H9 (cell line): ENCODE results near the gene AP3D1. TPM values are rescaled to one million over a fixed set of nuclear protein-coding genes. Genes with fewer than 3 reads are reported as not detected.

Experiments used
- DNase-seq: peaks from one replicate; pipeline ENCODE4 v3.0.0-alpha.2; 2017
- H2AFZ ChIP-seq: one replicate; pipeline ENCODE4 v1.6.1; 2013; ENCODE audit warnings: mild to moderate bottlenecking, low read length, control low read depth, moderate library complexity
- H2AK5ac ChIP-seq: 2 replicates; pipeline ENCODE4 v1.6.1; 2013; ENCODE audit warnings: low read length, control low read depth, mixed read lengths; ENCODE audit not compliant: insufficient read length
- H2BK120ac ChIP-seq: one replicate; pipeline ENCODE4 v1.6.1; 2013; ENCODE audit warnings: low read depth, mild to moderate bottlenecking, low read length, control low read depth, inconsistent platforms; ENCODE audit not compliant: poor library complexity, severe bottlenecking
- H2BK12ac ChIP-seq: 2 replicates; pipeline ENCODE4 v1.6.1; 2013; ENCODE audit warnings: low read length, control low read depth, mixed read lengths, low read depth; ENCODE audit not compliant: insufficient read length
- H2BK15ac ChIP-seq: 2 replicates; pipeline ENCODE4 v1.6.1; 2013; ENCODE audit warnings: low read depth, low read length, control low read depth
- H2BK20ac ChIP-seq: one replicate; pipeline ENCODE4 v1.6.1; 2013; ENCODE audit warnings: low read depth, mild to moderate bottlenecking, low read length, control low read depth, inconsistent platforms; ENCODE audit not compliant: poor library complexity, severe bottlenecking
- H2BK5ac ChIP-seq: 2 replicates; pipeline ENCODE4 v1.6.1; 2013; ENCODE audit warnings: low read length, control low read depth, mixed read lengths; ENCODE audit not compliant: insufficient read length
- H3K14ac ChIP-seq: 2 replicates; pipeline ENCODE4 v1.6.1; 2013; ENCODE audit warnings: low read length, control low read depth; ENCODE audit not compliant: insufficient read depth
- H3K18ac ChIP-seq: 2 replicates; pipeline ENCODE4 v1.6.1; 2013; ENCODE audit warnings: low read depth, mild to moderate bottlenecking, mixed read lengths, low read length, control low read depth; ENCODE audit not compliant: insufficient read length
- H3K23ac ChIP-seq: 2 replicates; pipeline ENCODE4 v1.6.1; 2013; ENCODE audit warnings: low read length, control low read depth, mixed read lengths, low read depth; ENCODE audit not compliant: insufficient read length
- H3K23me2 ChIP-seq: 2 replicates; pipeline ENCODE4 v1.6.1; 2013; ENCODE audit warnings: low read depth, mild to moderate bottlenecking, mixed read lengths, low read length, control low read depth; ENCODE audit not compliant: insufficient read length, poor library complexity, severe bottlenecking
- H3K27ac ChIP-seq: 2 replicates; pipeline ENCODE4 v1.5.1; 2013; ENCODE audit warnings: low read length, control low read depth, mixed read lengths, low read depth; ENCODE audit not compliant: insufficient read length
- H3K27me3 ChIP-seq: 2 replicates; pipeline ENCODE4 v1.6.1; 2013; ENCODE audit warnings: low read length, control low read depth, inconsistent platforms; ENCODE audit not compliant: insufficient read depth
- H3K4ac ChIP-seq: 2 replicates; pipeline ENCODE4 v1.6.1; 2013; ENCODE audit warnings: low read depth, mild to moderate bottlenecking, control low read depth, inconsistent platforms, low read length, moderate library complexity
- H3K4me1 ChIP-seq: 2 replicates; pipeline ENCODE4 v1.6.1; 2013; ENCODE audit warnings: low read length, control low read depth, inconsistent platforms; ENCODE audit not compliant: insufficient read depth
- H3K4me2 ChIP-seq: 2 replicates; pipeline ENCODE4 v1.6.1; 2013; ENCODE audit warnings: low read length, control low read depth, mixed read lengths; ENCODE audit not compliant: insufficient read length, insufficient read depth
- H3K56ac ChIP-seq: 2 replicates; pipeline ENCODE4 v1.6.1; 2013; ENCODE audit warnings: low read depth, mild to moderate bottlenecking, mixed read lengths, low read length, control low read depth; ENCODE audit not compliant: insufficient read length
- H3K79me1 ChIP-seq: 2 replicates; pipeline ENCODE4 v1.6.1; 2013; ENCODE audit warnings: low read depth, mild to moderate bottlenecking, moderate library complexity, low read length, control low read depth, inconsistent platforms; ENCODE audit not compliant: insufficient read depth, poor library complexity, severe bottlenecking
- H3K79me2 ChIP-seq: 2 replicates; pipeline ENCODE4 v1.6.1; 2013; ENCODE audit warnings: low read length, control low read depth, inconsistent platforms; ENCODE audit not compliant: insufficient read depth
- H3K9ac ChIP-seq: 2 replicates; pipeline ENCODE4 v1.6.1; 2013; ENCODE audit warnings: low read length, control low read depth, mixed read lengths; ENCODE audit not compliant: insufficient read length; ENCODE audit errors: extremely low read depth
- H3K9me3 ChIP-seq: one replicate; pipeline ENCODE4 v1.6.1; 2013; ENCODE audit warnings: low read depth, low read length, inconsistent platforms; ENCODE audit not compliant: control insufficient read depth
- H3T11ph ChIP-seq: one replicate; pipeline ENCODE4 v1.6.1; 2013; ENCODE audit warnings: mild to moderate bottlenecking, low read length, control low read depth, inconsistent platforms
- H4K20me1 ChIP-seq: one replicate; pipeline ENCODE4 v1.6.1; 2013; ENCODE audit not compliant: control insufficient read depth, insufficient read length, insufficient read depth
- H4K5ac ChIP-seq: 2 replicates; pipeline ENCODE4 v1.6.1; 2013; ENCODE audit warnings: low read depth, mild to moderate bottlenecking, mixed read lengths, low read length, control low read depth; ENCODE audit not compliant: insufficient read length
- H4K8ac ChIP-seq: replicated peaks from 2 replicates; pipeline ENCODE4 v1.6.1; 2013; ENCODE audit warnings: low read length, control low read depth, mixed read lengths, low read depth; ENCODE audit not compliant: insufficient read length
- H4K91ac ChIP-seq: 2 replicates; pipeline ENCODE4 v1.6.1; 2013; ENCODE audit warnings: low read depth, mild to moderate bottlenecking, moderate library complexity, mixed read lengths, low read length, control low read depth; ENCODE audit not compliant: insufficient read length
- H3K27ac Mint-ChIP-seq, 3 experiments: 2 replicates in 2 of 3; 3 replicates in 1 of 3; pipeline ENCODE4 v1.8.0; 2020 to 2021; ENCODE audit warnings: mixed read lengths in 3 of 3, mild to moderate bottlenecking in 1 of 3, moderate library complexity in 1 of 3
- H3K27me3 Mint-ChIP-seq: 2 replicates; pipeline ENCODE4 v1.8.0; 2021; ENCODE audit warnings: low read depth, mild to moderate bottlenecking, moderate library complexity, mixed read lengths
- H3K36me3 Mint-ChIP-seq, 3 experiments: 2 replicates in 2 of 3; 3 replicates in 1 of 3; pipeline ENCODE4 v1.8.0; 2020 to 2021; ENCODE audit warnings: low read depth in 3 of 3, mixed read lengths in 3 of 3; ENCODE audit not compliant: insufficient read depth in 1 of 3
- H3K4me1 Mint-ChIP-seq, 2 experiments: 2 replicates each; pipeline ENCODE4 v1.8.0; 2020; ENCODE audit warnings: mixed read lengths in 2 of 2
- H3K4me3 Mint-ChIP-seq, 2 experiments: 2 replicates in 1 of 2; 3 replicates in 1 of 2; pipeline ENCODE4 v1.8.0; 2020 to 2021; ENCODE audit warnings: mild to moderate bottlenecking in 2 of 2, mixed read lengths in 2 of 2, moderate library complexity in 1 of 2
- H3K9me3 Mint-ChIP-seq, 2 experiments: 2 replicates in 1 of 2; 3 replicates in 1 of 2; pipeline ENCODE4 v1.8.0; 2020; ENCODE audit warnings: mild to moderate bottlenecking in 2 of 2, mixed read lengths in 2 of 2, moderate library complexity in 1 of 2
- WGBS: extraction: QIAGEN DNeasy Blood & Tissue Kit; methylation state at CpG from one replicate; pipeline ENCODE4 v1.1.7; 2013; ENCODE audit warnings: missing lambda C conversion rate, low lambda C conversion rate, mixed read lengths; ENCODE audit not compliant: insufficient read length; ENCODE audit errors: extremely low coverage; 5-methylcytosine and 5-hydroxymethylcytosine counted together
- total RNA-seq: library from RNA; stranded (reverse); gene quantifications from 2 replicates; pipeline ENCODE4 v1.2.1, GENCODE V29; 2021
- TF ChIP-seq, protein P1 (sequence below): fragments of 200-600 bp; sonication (generic); conservative IDR thresholded peaks from 3 replicates; pipeline ENCODE4 v1.8.0; 2021; ENCODE audit warnings: antibody characterized with exemption, mild to moderate bottlenecking

The AP3D1 gene
- total RNA-seq, 1 experiment from 2014 or later = 142 TPM

- Histone ChIP-seq H2BK20ac (no peak overlapping the region), H3K23ac (no peak overlapping the region), H3K9me3 (no peaks in the 10 kb centered on the region), H2BK15ac (no peak overlapping the region), H4K5ac (no peak overlapping the region), H4K91ac (no peak overlapping the region), H3K79me1 (no peaks in the 10 kb centered on the region), H3T11ph (no peak overlapping the region), H2BK120ac (no peak overlapping the region), H4K8ac (no peak overlapping the region), H2AFZ (no peak overlapping the region), H3K4me1 (no peaks in the 10 kb centered on the region), H3K27me3 (no peaks in the 10 kb centered on the region), H2AK5ac (no peak overlapping the region), H3K9ac (no peak overlapping the region), H3K18ac (no peak overlapping the region), H3K79me2 (no peaks in the 10 kb centered on the region), H3K23me2 (no peaks in the 10 kb centered on the region), H4K20me1 (no peaks in the 10 kb centered on the region), H2BK5ac (no peak overlapping the region), H2BK12ac (no peak overlapping the region), H3K56ac (no peak overlapping the region), H3K4me2 (no peak overlapping the region), H3K27ac (no peak overlapping the region), H3K4ac (no peak overlapping the region), H3K14ac (no peak overlapping the region)
- WGBS = no CpG with 5 or more reads among the region's 25 CpGs
- peak; percentile 70 for DNase-seq
- Mint-ChIP-seq H3K36me3 (peaks cover 35 to 80% (median 67%) of the 10 kb centered on the region in 3 experiments; a peak in 6 of 7 replicates), H3K4me1 (no peaks in the 10 kb centered on the region), H3K4me3 (no peak overlapping the region), H3K27me3 (no peaks in the 10 kb centered on the region), H3K9me3 (no peaks in the 10 kb centered on the region), H3K27ac (no peak overlapping the region)
- TF ChIP-seq, protein P1, sequence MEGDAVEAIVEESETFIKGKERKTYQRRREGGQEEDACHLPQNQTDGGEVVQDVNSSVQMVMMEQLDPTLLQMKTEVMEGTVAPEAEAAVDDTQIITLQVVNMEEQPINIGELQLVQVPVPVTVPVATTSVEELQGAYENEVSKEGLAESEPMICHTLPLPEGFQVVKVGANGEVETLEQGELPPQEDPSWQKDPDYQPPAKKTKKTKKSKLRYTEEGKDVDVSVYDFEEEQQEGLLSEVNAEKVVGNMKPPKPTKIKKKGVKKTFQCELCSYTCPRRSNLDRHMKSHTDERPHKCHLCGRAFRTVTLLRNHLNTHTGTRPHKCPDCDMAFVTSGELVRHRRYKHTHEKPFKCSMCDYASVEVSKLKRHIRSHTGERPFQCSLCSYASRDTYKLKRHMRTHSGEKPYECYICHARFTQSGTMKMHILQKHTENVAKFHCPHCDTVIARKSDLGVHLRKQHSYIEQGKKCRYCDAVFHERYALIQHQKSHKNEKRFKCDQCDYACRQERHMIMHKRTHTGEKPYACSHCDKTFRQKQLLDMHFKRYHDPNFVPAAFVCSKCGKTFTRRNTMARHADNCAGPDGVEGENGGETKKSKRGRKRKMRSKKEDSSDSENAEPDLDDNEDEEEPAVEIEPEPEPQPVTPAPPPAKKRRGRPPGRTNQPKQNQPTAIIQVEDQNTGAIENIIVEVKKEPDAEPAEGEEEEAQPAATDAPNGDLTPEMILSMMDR = no peak
Measured at GRCh38 chr19:2123682-2124387, 27.5 kb downstream of the AP3D1 start.
